Panc1 (cell line): Measurements from ENCODE around the gene SCYGR3.

Experiments used
- POLR2AphosphoS5 ChIP-seq: IDR thresholded peaks from 2 replicates; pipeline ENCODE4 v1.6.1; 2012; ENCODE audit warnings: mild to moderate bottlenecking, low read depth, low read length, moderate library complexity
- TF ChIP-seq, protein P1 (sequence below): fragments of 450-650 bp; IDR thresholded peaks from 2 replicates; pipeline ENCODE4 v1.5.1; 2017; ENCODE audit warnings: mild to moderate bottlenecking

GRCh38 chr2:227602358-227602757 is 12.3 kb downstream of the SCYGR3 start:
- TF ChIP-seq, protein P1, sequence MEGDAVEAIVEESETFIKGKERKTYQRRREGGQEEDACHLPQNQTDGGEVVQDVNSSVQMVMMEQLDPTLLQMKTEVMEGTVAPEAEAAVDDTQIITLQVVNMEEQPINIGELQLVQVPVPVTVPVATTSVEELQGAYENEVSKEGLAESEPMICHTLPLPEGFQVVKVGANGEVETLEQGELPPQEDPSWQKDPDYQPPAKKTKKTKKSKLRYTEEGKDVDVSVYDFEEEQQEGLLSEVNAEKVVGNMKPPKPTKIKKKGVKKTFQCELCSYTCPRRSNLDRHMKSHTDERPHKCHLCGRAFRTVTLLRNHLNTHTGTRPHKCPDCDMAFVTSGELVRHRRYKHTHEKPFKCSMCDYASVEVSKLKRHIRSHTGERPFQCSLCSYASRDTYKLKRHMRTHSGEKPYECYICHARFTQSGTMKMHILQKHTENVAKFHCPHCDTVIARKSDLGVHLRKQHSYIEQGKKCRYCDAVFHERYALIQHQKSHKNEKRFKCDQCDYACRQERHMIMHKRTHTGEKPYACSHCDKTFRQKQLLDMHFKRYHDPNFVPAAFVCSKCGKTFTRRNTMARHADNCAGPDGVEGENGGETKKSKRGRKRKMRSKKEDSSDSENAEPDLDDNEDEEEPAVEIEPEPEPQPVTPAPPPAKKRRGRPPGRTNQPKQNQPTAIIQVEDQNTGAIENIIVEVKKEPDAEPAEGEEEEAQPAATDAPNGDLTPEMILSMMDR: no peak
- no peak for TF ChIP-seq POLR2AphosphoS5
